GM21360 (cell line): ENCODE results near the gene HS3ST6.
"Not testable (repeated sequence)": the region's sequence is repeated elsewhere in the genome, so short reads cannot be mapped to it uniquely, and the experiment has no call there.

Source experiments
- ATAC-seq: cut with Tn5 transposase; IDR thresholded peaks from one replicate; pipeline ENCODE4 v1.9.1; 2021; ENCODE audit warnings: mild to moderate bottlenecking, moderate library complexity; ENCODE audit not compliant: unreplicated experiment

Gene HS3ST6

GRCh38 chr16:1909561-1910231 lies 8.5 kb downstream of the HS3ST6 start:
- no peak for ATAC-seq

- ATAC-seq, result no peak
Measured at GRCh38 chr16:1908983-1909382, 9.2 kb downstream of the HS3ST6 start.

- no peak for ATAC-seq
Measured at GRCh38 chr16:1908184-1908583, 10.0 kb downstream of the HS3ST6 start.

- no peak for ATAC-seq
Measured at GRCh38 chr16:1907226-1907860, 10.9 kb downstream of the HS3ST6 start.

- no peak for ATAC-seq
Measured at GRCh38 chr16:1906846-1907165, 11.4 kb downstream of the HS3ST6 start.

- no peak for ATAC-seq
Measured at GRCh38 chr16:1906055-1906845, 12.0 kb downstream of the HS3ST6 start.

- no peak for ATAC-seq
Measured at GRCh38 chr16:1903845-1904840, 14.1 kb downstream of the HS3ST6 start.

GRCh38 chr16:1903220-1903574 lies 15.0 kb downstream of the HS3ST6 start:
- no peak for ATAC-seq

- ATAC-seq, result no peak
Measured at GRCh38 chr16:1902547-1903219, 15.5 kb downstream of the HS3ST6 start.

- ATAC-seq, result no peak
Measured at GRCh38 chr16:1900452-1900774, 17.8 kb downstream of the HS3ST6 start.

GRCh38 chr16:1899641-1900451 lies 18.4 kb downstream of the HS3ST6 start:
- ATAC-seq, result no peak

GRCh38 chr16:1897692-1898091 lies 20.5 kb downstream of the HS3ST6 start:
- not testable (repeated sequence) for ATAC-seq

- no peak for ATAC-seq
Measured at GRCh38 chr16:1895949-1896675, 22.1 kb downstream of the HS3ST6 start.

- no peak for ATAC-seq
Measured at GRCh38 chr16:1895068-1895467, 23.1 kb downstream of the HS3ST6 start.

- no peak for ATAC-seq
Measured at GRCh38 chr16:1890708-1891050, 27.5 kb downstream of the HS3ST6 start.

GRCh38 chr16:1890024-1890707 lies 28.0 kb downstream of the HS3ST6 start:
- ATAC-seq, result no peak

GRCh38 chr16:1887711-1888354 lies 30.4 kb downstream of the HS3ST6 start:
- no peak for ATAC-seq

GRCh38 chr16:1884889-1885288 lies 33.3 kb downstream of the HS3ST6 start:
- ATAC-seq, result no peak
